Large intestine (tissue), 3 donors: ENCODE data around the gene CENPQ. TPM values are rescaled to one million over a fixed set of nuclear protein-coding genes. Genes with fewer than 3 reads are reported as not detected.

Source experiments
- DNase-seq, 2 donors: peaks; one replicate each; pipeline versions ENCODE4 v3.0.0 to v3.0.0-alpha.2; 2013
- H3K27ac ChIP-seq: one replicate; pipeline ENCODE4 v1.5.1; 2013; ENCODE audit warnings: low read length
- H3K27me3 ChIP-seq: 2 replicates; pipeline ENCODE4 v1.6.1; 2013; ENCODE audit warnings: low read length; ENCODE audit not compliant: control insufficient read depth, insufficient read depth
- H3K36me3 ChIP-seq: 2 replicates; pipeline ENCODE4 v1.6.1; 2013; ENCODE audit warnings: low read length; ENCODE audit not compliant: control insufficient read depth, insufficient read depth
- H3K4me1 ChIP-seq: one replicate; pipeline ENCODE4 v1.6.1; 2013; ENCODE audit warnings: low read length; ENCODE audit not compliant: control insufficient read depth, insufficient read depth
- H3K4me3 ChIP-seq: one replicate; pipeline ENCODE4 v1.5.1; 2013; ENCODE audit warnings: low read length
- H3K9me3 ChIP-seq: one replicate; pipeline ENCODE4 v1.6.1; 2013; ENCODE audit warnings: mild to moderate bottlenecking, low read depth, low read length, moderate library complexity; ENCODE audit not compliant: control insufficient read depth
- WGBS: methylation state at CpG from one replicate; pipeline ENCODE4 v1.1.5; 2013; ENCODE audit warnings: low lambda C conversion rate; ENCODE audit not compliant: insufficient coverage; 5-methylcytosine and 5-hydroxymethylcytosine counted together
- polyA plus RNA-seq: library from polyadenylated mRNA; unstranded; fragments of 120-200 nt; gene quantifications from one replicate; pipeline ENCODE4 v1.2.1, GENCODE V29; 2013

CENPQ gene
- polyA plus RNA-seq, 1 donor: 7.3 TPM

GRCh38 chr6:49519660-49520059 is 56.5 kb downstream of the CENPQ start:
- Histone ChIP-seq H3K4me1 (no peaks in the 10 kb centered on the region), H3K4me3 (no peak overlapping the region), H3K27me3 (no peaks in the 10 kb centered on the region), H3K9me3 (no peaks in the 10 kb centered on the region), H3K27ac (no peak overlapping the region), H3K36me3 (no peaks in the 10 kb centered on the region)
- WGBS: no CpG with 5 or more reads among the region's 1 CpG
- DNase-seq: no peak

- 0% methylated on average over 2 of the region's 7 CpGs for WGBS
- no peaks in the 10 kb centered on the region for H3K4me1 ChIP-seq
Observed at GRCh38 chr6:49522710-49523593, 59.8 kb downstream of the CENPQ start.

GRCh38 chr6:49523901-49524300 is 60.7 kb downstream of the CENPQ start:
- peak; percentile 19 to 49 for DNase-seq
- H3K4me1 ChIP-seq: no peaks in the 10 kb centered on the region
- no peaks in the 10 kb centered on the region for H3K9me3 ChIP-seq
- H3K4me3 ChIP-seq: no peak overlapping the region
- no peaks in the 10 kb centered on the region for H3K27me3 ChIP-seq
- H3K36me3 ChIP-seq: no peaks in the 10 kb centered on the region
- WGBS: no CpG with 5 or more reads among the region's 1 CpG
- no peak overlapping the region for H3K27ac ChIP-seq

More at GRCh38 chr6:49522710-49523593, 59.8 kb downstream of the CENPQ start:
- Histone ChIP-seq H3K9me3 (no peaks in the 10 kb centered on the region), H3K27ac (no peak overlapping the region), H3K4me3 (no peak overlapping the region), H3K36me3 (no peaks in the 10 kb centered on the region), H3K27me3 (no peaks in the 10 kb centered on the region)
- DNase-seq: peak; percentile 35 to 76

- no peak overlapping the region for H3K4me3 ChIP-seq
- H3K36me3 ChIP-seq: no peaks in the 10 kb centered on the region
- H3K27ac ChIP-seq: no peak overlapping the region
- H3K9me3 ChIP-seq: no peaks in the 10 kb centered on the region
- no peaks in the 10 kb centered on the region for H3K27me3 ChIP-seq
- H3K4me1 ChIP-seq: no peaks in the 10 kb centered on the region
- WGBS: no CpG with 5 or more reads among the region's 7 CpGs
- DNase-seq: no peak
Observed at GRCh38 chr6:49524541-49524940, 61.4 kb downstream of the CENPQ start.

GRCh38 chr6:49526598-49526997 is 63.4 kb downstream of the CENPQ start:
- Histone ChIP-seq H3K27ac (no peak overlapping the region), H3K36me3 (no peaks in the 10 kb centered on the region), H3K4me3 (no peak overlapping the region), H3K4me1 (no peaks in the 10 kb centered on the region), H3K9me3 (no peaks in the 10 kb centered on the region), H3K27me3 (no peaks in the 10 kb centered on the region)
- no peak for DNase-seq
- 80% methylated on average over 2 of the region's 12 CpGs for WGBS

GRCh38 chr6:49527320-49527719 is 64.2 kb downstream of the CENPQ start:
- Histone ChIP-seq H3K9me3 (no peaks in the 10 kb centered on the region), H3K36me3 (no peaks in the 10 kb centered on the region), H3K4me1 (no peaks in the 10 kb centered on the region), H3K27me3 (no peaks in the 10 kb centered on the region), H3K27ac (no peak overlapping the region), H3K4me3 (no peak overlapping the region)
- no CpG with 5 or more reads among the region's 1 CpG for WGBS
- no peak for DNase-seq

GRCh38 chr6:49528571-49528970 is 65.4 kb downstream of the CENPQ start:
- Histone ChIP-seq H3K4me1 (no peaks in the 10 kb centered on the region), H3K27me3 (no peaks in the 10 kb centered on the region), H3K9me3 (no peaks in the 10 kb centered on the region), H3K36me3 (no peaks in the 10 kb centered on the region), H3K27ac (no peak overlapping the region), H3K4me3 (no peak overlapping the region)
- WGBS: 92% methylated on average over 2 of the region's 3 CpGs
- no peak for DNase-seq

- Histone ChIP-seq H3K27me3 (no peaks in the 10 kb centered on the region), H3K9me3 (no peaks in the 10 kb centered on the region), H3K4me1 (no peaks in the 10 kb centered on the region), H3K4me3 (no peak overlapping the region), H3K27ac (no peak overlapping the region), H3K36me3 (no peaks in the 10 kb centered on the region)
- WGBS: 83% methylated on average over 1 of the region's 2 CpGs
- no peak for DNase-seq
Observed at GRCh38 chr6:49530141-49530776, 67.1 kb downstream of the CENPQ start.

GRCh38 chr6:49531774-49532569 is 68.8 kb downstream of the CENPQ start:
- DNase-seq: peak in 1 of 2 donors; percentile 49
- H3K27ac ChIP-seq: no peak overlapping the region
- H3K27me3 ChIP-seq: no peaks in the 10 kb centered on the region
- H3K9me3 ChIP-seq: no peaks in the 10 kb centered on the region
- H3K4me1 ChIP-seq: no peaks in the 10 kb centered on the region
- WGBS: 19% methylated on average over 3 of the region's 3 CpGs
- no peaks in the 10 kb centered on the region for H3K36me3 ChIP-seq
- no peak overlapping the region for H3K4me3 ChIP-seq

GRCh38 chr6:49535795-49536194 is 72.6 kb downstream of the CENPQ start:
- 94% methylated on average over 2 of the region's 5 CpGs for WGBS
- Histone ChIP-seq H3K4me1 (no peaks in the 10 kb centered on the region), H3K27me3 (no peaks in the 10 kb centered on the region), H3K27ac (no peak overlapping the region), H3K9me3 (no peaks in the 10 kb centered on the region), H3K36me3 (no peaks in the 10 kb centered on the region), H3K4me3 (no peak overlapping the region)
- no peak for DNase-seq
